ENCODE measurements around the gene RPS6KC1. TPM values are rescaled to one million over a fixed set of nuclear protein-coding genes. Genes with fewer than 3 reads are reported as not detected.

The RPS6KC1 gene
- total RNA-seq: 27.0 and 31.7 TPM in 2 replicates

GRCh38 chr1:213051127-213051880 lies at the start of gene RPS6KC1:
Gene RPS6KC1, plus strand, starts transcription at chr1:213051241. Its CDS starts 164 bp downstream, at chr1:213051405.

GRCh38 chr1:213015099-213016050 lies 35.7 kb upstream of the RPS6KC1 start, which contains the start of gene ANGEL2:
Gene ANGEL2, minus strand, starts transcription at chr1:213015867. Its CDS starts 196 bp downstream, at chr1:213015671.

Other genes with a start within 250 kb of the RPS6KC1 start
- 0.44 and 0.53 TPM in 2 replicates for gene SPATA45, start 203.6 kb upstream of the RPS6KC1 start, total RNA-seq
- gene FLVCR1, start 193.0 kb upstream of the RPS6KC1 start, total RNA-seq: 4.0 and 4.8 TPM in 2 replicates
- under 0.01 TPM in 1 of 2 replicates, not detected in the other for gene VASH2, start 100.7 kb upstream of the RPS6KC1 start, total RNA-seq
- gene ANGEL2, start 35.4 kb upstream of the RPS6KC1 start, total RNA-seq: 41.4 and 45.8 TPM in 2 replicates

Data from aortic smooth muscle cell (primary cell).